ENCODE data around the gene HELB.

The HELB gene

GRCh38 chr12:66337381-66338010 lies 35.2 kb downstream of the HELB start:
- Mint-ChIP-seq H3K27me3 (ENCODE audit: low read depth, poor library complexity) (no peaks in the 10 kb centered on the region), H3K27ac (no peak overlapping the region), H3K36me3 (ENCODE audit: low read depth) (peaks cover 53% of the 10 kb centered on the region), H3K4me3 (no peak overlapping the region), H3K4me1 (no peaks in the 10 kb centered on the region), H3K9me3 (peaks cover 30% of the 10 kb centered on the region)
- no peak for DNase-seq
- no peak for TF ChIP-seq CTCF (IDR thresholded peaks at IDR 0.05)

- Mint-ChIP-seq H3K36me3 (ENCODE audit: low read depth) (peaks cover 71% of the 10 kb centered on the region), H3K9me3 (peaks cover 47% of the 10 kb centered on the region), H3K27me3 (ENCODE audit: low read depth, poor library complexity) (no peaks in the 10 kb centered on the region), H3K4me3 (no peak overlapping the region), H3K4me1 (no peaks in the 10 kb centered on the region), H3K27ac (no peak overlapping the region)
- no peak for TF ChIP-seq CTCF (IDR thresholded peaks at IDR 0.05)
- no peak for DNase-seq
These were observed 37.8 kb downstream of the HELB start for GRCh38 chr12:66340131-66340530.

GRCh38 chr12:66341126-66341525 lies 38.8 kb downstream of the HELB start:
- Mint-ChIP-seq H3K4me3 (no peak overlapping the region), H3K27me3 (ENCODE audit: low read depth, poor library complexity) (no peaks in the 10 kb centered on the region), H3K9me3 (peaks cover 47% of the 10 kb centered on the region), H3K36me3 (ENCODE audit: low read depth) (peaks cover 79% of the 10 kb centered on the region), H3K27ac (no peak overlapping the region), H3K4me1 (no peaks in the 10 kb centered on the region)
- no peak for DNase-seq
- no peak for TF ChIP-seq CTCF (IDR thresholded peaks at IDR 0.05)

- no peaks in the 10 kb centered on the region for H3K4me1 Mint-ChIP-seq
- no peaks in the 10 kb centered on the region for H3K27me3 Mint-ChIP-seq (ENCODE audit: low read depth, poor library complexity)
- H3K36me3 Mint-ChIP-seq (ENCODE audit: low read depth): peaks cover 87% of the 10 kb centered on the region
- DNase-seq: no peak
- peaks cover 40% of the 10 kb centered on the region for H3K9me3 Mint-ChIP-seq
- H3K4me3 Mint-ChIP-seq: no peak overlapping the region
- no peak overlapping the region for H3K27ac Mint-ChIP-seq
- TF ChIP-seq CTCF (IDR thresholded peaks at IDR 0.05): no peak
These were observed 42.9 kb downstream of the HELB start for GRCh38 chr12:66345212-66345611.

GRCh38 chr12:66345956-66346355 lies 43.7 kb downstream of the HELB start:
- no peak for TF ChIP-seq CTCF (IDR thresholded peaks at IDR 0.05)
- H3K27me3 Mint-ChIP-seq (ENCODE audit: low read depth, poor library complexity): no peaks in the 10 kb centered on the region
- peaks cover 85% of the 10 kb centered on the region for H3K36me3 Mint-ChIP-seq (ENCODE audit: low read depth)
- no peak overlapping the region for H3K4me3 Mint-ChIP-seq
- no peak for DNase-seq
- H3K9me3 Mint-ChIP-seq: peaks cover 33% of the 10 kb centered on the region
- no peak overlapping the region for H3K27ac Mint-ChIP-seq
- no peaks in the 10 kb centered on the region for H3K4me1 Mint-ChIP-seq

GRCh38 chr12:66351301-66351700 lies 49.0 kb downstream of the HELB start:
- DNase-seq: no peak
- no peak for TF ChIP-seq CTCF (IDR thresholded peaks at IDR 0.05)
- H3K27me3 Mint-ChIP-seq (ENCODE audit: low read depth, poor library complexity): no peaks in the 10 kb centered on the region
- H3K36me3 Mint-ChIP-seq (ENCODE audit: low read depth): peaks cover 43% of the 10 kb centered on the region
- H3K4me3 Mint-ChIP-seq: no peak overlapping the region
- H3K4me1 Mint-ChIP-seq: no peaks in the 10 kb centered on the region
- no peaks in the 10 kb centered on the region for H3K9me3 Mint-ChIP-seq
- H3K27ac Mint-ChIP-seq: no peak overlapping the region

Data from nephron progenitor cell (in vitro differentiated cells).